Prostate gland (tissue), 2 donors: ENCODE data around the gene FAF1. TPM values are rescaled to one million over a fixed set of nuclear protein-coding genes. Genes with fewer than 3 reads are reported as not detected.

Experiments used
- DNase-seq: peaks from one replicate; pipeline ENCODE4 v3.0.0-alpha.2; 2019; ENCODE audit warnings: low spot score
- H3K27ac ChIP-seq, 2 donors: fragments of 200-600 bp; sonication (generic); 2 replicates each; pipeline ENCODE4 v1.5.1; 2017 to 2019
- H3K27me3 ChIP-seq: fragments of 200-600 bp; sonication (generic); replicated peaks from 2 replicates; pipeline ENCODE4 v1.5.1; 2019; ENCODE audit not compliant: insufficient read depth
- H3K36me3 ChIP-seq, 2 donors: fragments of 200-600 bp; sonication (generic); 1 replicate in 1 of 2; 2 replicates in 1 of 2; pipeline versions ENCODE4 v1.5.1 to v1.8.1; 2017 to 2019
- H3K4me1 ChIP-seq: fragments of 200-600 bp; sonication (generic); replicated peaks from 2 replicates; pipeline ENCODE4 v1.5.1; 2019
- H3K4me3 ChIP-seq, 2 donors: fragments of 200-600 bp; sonication (generic); 2 replicates each; pipeline ENCODE4 v1.5.1; 2017 to 2019
- H3K9me3 ChIP-seq: fragments of 200-600 bp; sonication (generic); 2 replicates; pipeline ENCODE4 v1.5.1; 2017
- POLR2A ChIP-seq: fragments of 450-650 bp; IDR thresholded peaks from one replicate; pipeline ENCODE4 v1.6.1; 2016; ENCODE audit warnings: antibody characterized with exemption, mild to moderate bottlenecking
- POLR2AphosphoS5 ChIP-seq: sonication (generic); formaldehyde crosslinking; IDR thresholded peaks from one replicate; pipeline ENCODE4 v1.6.1; 2017; ENCODE audit warnings: antibody characterized with exemption
- WGBS: methylation state at CpG from one replicate; pipeline ENCODE4 v1.1.5; 2018; 5-methylcytosine and 5-hydroxymethylcytosine counted together
- intact Hi-C: fragments of 100-400 bp; cut with DNase I; formaldehyde crosslinking; loops from one replicate; pipeline ENCODE4 v1.14.2; 2022
- total RNA-seq, 2 donors: library from RNA; depleted of rRNA; stranded (reverse); fragments of >200 nt; gene quantifications; one replicate each; pipeline ENCODE4 v1.1.0, GENCODE V29; 2016
- TF ChIP-seq, protein P1 (sequence below), 4 experiments: fragments of 200-600 bp in 2 of 4; fragments of 450-650 bp in 2 of 4; sonication (generic) in 2 of 4; IDR thresholded peaks; 1 replicate in 3 of 4; 2 replicates in 1 of 4; pipeline ENCODE4 v1.5.1; 2016 to 2019; ENCODE audit warnings: antibody characterized with exemption in 4 of 4, mild to moderate bottlenecking in 2 of 4, moderate library complexity in 2 of 4

The FAF1 gene
- total RNA-seq, 2 donors from 2014 or later, result 40.4 to 41.5 TPM

DNA sequence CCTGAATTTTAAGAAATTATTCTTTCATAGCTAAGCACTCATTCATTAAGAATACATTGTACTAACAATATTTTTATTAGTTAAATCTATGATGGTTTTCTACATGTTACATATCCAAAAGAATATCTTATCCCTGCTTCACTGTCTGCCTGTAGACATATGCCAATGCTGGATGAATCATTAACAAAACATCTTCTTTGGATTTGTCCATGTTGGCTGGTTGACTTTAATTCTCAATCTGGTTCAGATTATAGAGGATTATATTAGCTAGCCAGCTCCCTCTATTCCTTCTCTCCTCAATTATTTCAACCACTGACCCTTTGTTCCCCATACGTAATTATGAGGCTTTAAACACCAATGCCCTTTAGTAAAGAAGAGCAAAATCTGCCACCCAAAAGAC is 398.0 kb downstream of the FAF1 start:
- no peak for DNase-seq
- 97% methylated on average over 1 of the region's 1 CpG for WGBS
- TF ChIP-seq POLR2AphosphoS5, result no peak
- TF ChIP-seq, protein P1, sequence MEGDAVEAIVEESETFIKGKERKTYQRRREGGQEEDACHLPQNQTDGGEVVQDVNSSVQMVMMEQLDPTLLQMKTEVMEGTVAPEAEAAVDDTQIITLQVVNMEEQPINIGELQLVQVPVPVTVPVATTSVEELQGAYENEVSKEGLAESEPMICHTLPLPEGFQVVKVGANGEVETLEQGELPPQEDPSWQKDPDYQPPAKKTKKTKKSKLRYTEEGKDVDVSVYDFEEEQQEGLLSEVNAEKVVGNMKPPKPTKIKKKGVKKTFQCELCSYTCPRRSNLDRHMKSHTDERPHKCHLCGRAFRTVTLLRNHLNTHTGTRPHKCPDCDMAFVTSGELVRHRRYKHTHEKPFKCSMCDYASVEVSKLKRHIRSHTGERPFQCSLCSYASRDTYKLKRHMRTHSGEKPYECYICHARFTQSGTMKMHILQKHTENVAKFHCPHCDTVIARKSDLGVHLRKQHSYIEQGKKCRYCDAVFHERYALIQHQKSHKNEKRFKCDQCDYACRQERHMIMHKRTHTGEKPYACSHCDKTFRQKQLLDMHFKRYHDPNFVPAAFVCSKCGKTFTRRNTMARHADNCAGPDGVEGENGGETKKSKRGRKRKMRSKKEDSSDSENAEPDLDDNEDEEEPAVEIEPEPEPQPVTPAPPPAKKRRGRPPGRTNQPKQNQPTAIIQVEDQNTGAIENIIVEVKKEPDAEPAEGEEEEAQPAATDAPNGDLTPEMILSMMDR (IDR thresholded peaks at IDR 0.05), result no peak
- TF ChIP-seq POLR2A, result no peak

DNA sequence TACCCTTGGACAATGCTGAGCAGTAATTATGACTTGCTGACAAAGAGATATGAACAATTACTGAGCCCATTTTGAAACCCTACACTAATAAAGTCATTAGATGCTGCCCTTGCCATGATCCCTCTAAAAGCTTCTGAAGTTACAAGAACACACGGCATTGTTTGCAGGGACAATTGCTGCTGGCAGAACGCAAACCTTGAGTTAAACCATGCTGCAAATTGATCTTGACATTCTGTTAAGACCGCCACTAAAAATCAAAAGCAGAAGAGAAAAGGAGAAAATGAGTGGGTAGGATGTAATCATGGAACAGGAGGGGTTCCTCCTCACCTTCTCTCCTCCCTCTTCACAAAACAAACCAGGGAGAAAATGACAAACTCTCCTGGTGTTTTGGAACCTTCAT is 400.6 kb downstream of the FAF1 start:
- no peak for DNase-seq
- TF ChIP-seq POLR2A (no peak), POLR2AphosphoS5 (no peak)
- TF ChIP-seq, protein P1 (IDR thresholded peaks at IDR 0.05), result no peak
- Histone ChIP-seq H3K36me3 (no peaks in the 10 kb centered on the region), H3K4me1 (no peaks in the 10 kb centered on the region), H3K4me3 (no peak overlapping the region), H3K27ac (no peak overlapping the region), H3K9me3 (no peaks in the 10 kb centered on the region), H3K27me3 (no peaks in the 10 kb centered on the region)
- intact Hi-C loops, result no loop called here
- WGBS, result 53% methylated on average over 3 of the region's 3 CpGs

More for the DNA sequence above, 398.0 kb downstream of the FAF1 start:
- Histone ChIP-seq H3K4me1 (no peaks in the 10 kb centered on the region), H3K9me3 (no peaks in the 10 kb centered on the region), H3K27me3 (no peaks in the 10 kb centered on the region), H3K36me3 (no peaks in the 10 kb centered on the region), H3K4me3 (no peak overlapping the region), H3K27ac (no peak overlapping the region)
- intact Hi-C loops, result no loop called here

DNA sequence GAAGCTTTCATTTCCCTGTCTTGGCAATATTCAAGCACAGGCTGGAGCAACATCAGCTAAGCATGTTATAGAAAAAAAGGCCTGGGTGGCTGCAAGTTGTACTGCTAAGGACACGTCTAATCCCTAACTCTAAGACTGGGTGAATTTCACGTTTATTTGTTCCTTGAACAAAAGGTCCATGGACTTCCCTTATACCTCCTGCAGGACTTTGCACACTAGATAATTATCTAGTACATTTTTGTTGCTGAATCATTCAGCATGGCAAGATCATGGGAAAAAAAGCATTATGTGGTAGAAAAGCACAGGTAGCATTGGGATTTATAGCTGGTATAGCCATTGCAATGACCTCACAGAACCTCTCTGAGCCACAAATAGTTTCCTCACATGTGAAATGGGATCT is 406.1 kb downstream of the FAF1 start:
- Histone ChIP-seq H3K4me3 (no peak overlapping the region), H3K36me3 (no peaks in the 10 kb centered on the region), H3K4me1 (no peaks in the 10 kb centered on the region), H3K27me3 (no peaks in the 10 kb centered on the region), H3K9me3 (no peaks in the 10 kb centered on the region), H3K27ac (no peak overlapping the region)
- WGBS, result 80% methylated on average over 2 of the region's 2 CpGs
- no peak for DNase-seq
- intact Hi-C loops, result no loop called here
- TF ChIP-seq, protein P1 (IDR thresholded peaks at IDR 0.05), result no peak
- TF ChIP-seq POLR2AphosphoS5 (no peak), POLR2A (no peak)

DNA sequence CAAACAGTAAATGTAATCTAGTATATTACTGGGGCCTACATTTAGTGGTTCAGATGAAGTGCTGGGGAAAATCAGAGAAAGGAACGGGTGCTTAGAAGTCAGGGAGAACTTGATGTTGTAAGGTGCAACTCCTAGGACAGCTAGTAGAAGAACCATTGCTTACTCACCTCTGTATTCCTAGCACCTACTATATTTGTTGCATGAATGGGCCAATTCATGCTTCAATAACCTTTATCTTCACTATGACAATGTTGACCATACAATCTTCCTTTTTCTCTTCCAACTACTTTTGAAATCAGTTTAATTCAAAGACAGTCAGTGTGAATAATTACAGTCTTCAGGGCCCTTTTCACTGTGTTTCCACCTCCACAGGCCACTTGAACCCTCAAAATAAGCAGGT is 411.8 kb downstream of the FAF1 start:
- TF ChIP-seq POLR2A (no peak), POLR2AphosphoS5 (no peak)
- TF ChIP-seq, protein P1 (IDR thresholded peaks at IDR 0.05), result no peak
- H3K27ac ChIP-seq, result no peak overlapping the region
- DNase-seq, result no peak
- H3K36me3 ChIP-seq, result no peaks in the 10 kb centered on the region
- no peaks in the 10 kb centered on the region for H3K9me3 ChIP-seq
- H3K4me3 ChIP-seq, result no peak overlapping the region
- intact Hi-C loops, result no loop called here
- H3K4me1 ChIP-seq, result no peaks in the 10 kb centered on the region
- no peaks in the 10 kb centered on the region for H3K27me3 ChIP-seq
- 97% methylated on average over 1 of the region's 1 CpG for WGBS

DNA sequence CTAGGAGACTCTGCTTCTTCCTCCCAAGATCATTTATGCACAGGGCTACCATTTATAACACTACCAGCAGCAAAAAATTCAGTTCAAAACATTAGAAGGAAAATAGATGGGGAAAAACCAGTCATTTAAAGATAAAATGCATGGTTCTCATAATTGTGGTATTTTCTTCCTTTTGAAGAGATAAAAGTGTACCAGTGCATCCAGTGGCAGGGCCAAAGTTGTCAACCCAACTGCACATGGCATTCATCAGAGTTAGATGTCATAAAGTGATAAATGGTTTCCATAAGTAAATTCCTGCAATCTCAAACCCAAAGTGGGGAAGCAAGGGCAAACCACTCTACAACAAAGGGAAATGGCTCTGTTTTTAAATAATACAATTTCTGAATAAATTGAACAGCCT is 417.7 kb downstream of the FAF1 start:
- Histone ChIP-seq H3K36me3 (no peaks in the 10 kb centered on the region), H3K9me3 (no peaks in the 10 kb centered on the region), H3K27ac (no peak overlapping the region), H3K4me1 (no peaks in the 10 kb centered on the region), H3K27me3 (no peaks in the 10 kb centered on the region), H3K4me3 (no peak overlapping the region)
- no peak for DNase-seq
- intact Hi-C loops, result no loop called here
- TF ChIP-seq POLR2A (no peak), POLR2AphosphoS5 (no peak)
- TF ChIP-seq, protein P1 (IDR thresholded peaks at IDR 0.05), result no peak
